Measurements from ENCODE around the gene EFNA5.

DNA sequence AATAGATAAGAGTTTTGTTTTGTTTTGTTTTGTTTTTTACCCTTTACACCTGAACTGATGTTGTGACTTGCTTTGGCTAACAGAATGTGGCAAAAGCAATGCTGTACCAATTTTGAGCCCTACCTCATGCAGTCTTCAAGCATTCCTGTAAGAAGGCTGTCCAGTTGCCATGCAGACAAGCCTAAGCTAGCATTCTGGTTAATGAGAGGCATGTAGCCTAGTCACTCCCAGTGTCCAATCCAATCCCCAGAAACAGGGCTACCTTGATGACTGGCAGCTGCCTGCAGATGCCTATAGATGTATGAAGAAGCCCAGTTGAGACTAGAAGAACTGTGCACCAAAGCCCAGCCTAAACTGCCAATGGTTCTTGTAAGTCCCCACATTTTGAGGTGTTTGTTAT lies 9.4 kb upstream of the EFNA5 start:
- TF ChIP-seq, protein P1, sequence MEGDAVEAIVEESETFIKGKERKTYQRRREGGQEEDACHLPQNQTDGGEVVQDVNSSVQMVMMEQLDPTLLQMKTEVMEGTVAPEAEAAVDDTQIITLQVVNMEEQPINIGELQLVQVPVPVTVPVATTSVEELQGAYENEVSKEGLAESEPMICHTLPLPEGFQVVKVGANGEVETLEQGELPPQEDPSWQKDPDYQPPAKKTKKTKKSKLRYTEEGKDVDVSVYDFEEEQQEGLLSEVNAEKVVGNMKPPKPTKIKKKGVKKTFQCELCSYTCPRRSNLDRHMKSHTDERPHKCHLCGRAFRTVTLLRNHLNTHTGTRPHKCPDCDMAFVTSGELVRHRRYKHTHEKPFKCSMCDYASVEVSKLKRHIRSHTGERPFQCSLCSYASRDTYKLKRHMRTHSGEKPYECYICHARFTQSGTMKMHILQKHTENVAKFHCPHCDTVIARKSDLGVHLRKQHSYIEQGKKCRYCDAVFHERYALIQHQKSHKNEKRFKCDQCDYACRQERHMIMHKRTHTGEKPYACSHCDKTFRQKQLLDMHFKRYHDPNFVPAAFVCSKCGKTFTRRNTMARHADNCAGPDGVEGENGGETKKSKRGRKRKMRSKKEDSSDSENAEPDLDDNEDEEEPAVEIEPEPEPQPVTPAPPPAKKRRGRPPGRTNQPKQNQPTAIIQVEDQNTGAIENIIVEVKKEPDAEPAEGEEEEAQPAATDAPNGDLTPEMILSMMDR (IDR thresholded peaks at IDR 0.05) = no peak
- no peak for TF ChIP-seq POLR2A (IDR thresholded peaks at IDR 0.05)

All from uterus (tissue), 2 donors.